ENCODE results near the gene APMAP.

- no peak for TF ChIP-seq GATA3 (IDR thresholded peaks at IDR 0.05; ENCODE audit: low read depth, low read length)
- no peak for TF ChIP-seq GATA2 (IDR thresholded peaks at IDR 0.05; ENCODE audit: low read depth, low read length)
These were observed 33.8 kb downstream of the APMAP start for GRCh38 chr20:24958506-24959385.

Data from SH-SY5Y (cell line).